Karpas-422 (cell line): ENCODE results near the gene RAB11FIP3. TPM values are rescaled to one million over a fixed set of nuclear protein-coding genes. Genes with fewer than 3 reads are reported as not detected.
"Not testable (repeated sequence)": the region's sequence is repeated elsewhere in the genome, so short reads cannot be mapped to it uniquely, and the experiment has no call there.

ENCODE experiments used
- DNase-seq: peaks from one replicate; pipeline ENCODE4 v3.0.0-alpha.2; 2015
- H2AFZ ChIP-seq: fragments of 200-600 bp; sonication (generic); 2 replicates; pipeline ENCODE4 v1.6.1; 2014; ENCODE audit warnings: antibody characterized with exemption, low read length, mixed read lengths
- H3K27ac ChIP-seq: fragments of 200-600 bp; sonication (generic); 2 replicates; pipeline ENCODE4 v1.5.1; 2014; ENCODE audit warnings: mild to moderate bottlenecking, low read length, moderate library complexity
- H3K27me3 ChIP-seq: fragments of 200-600 bp; sonication (generic); 2 replicates; pipeline ENCODE4 v1.6.1; 2014; ENCODE audit warnings: low read length, mixed read lengths
- H3K36me3 ChIP-seq: fragments of 200-600 bp; sonication (generic); 2 replicates; pipeline ENCODE4 v1.6.1; 2014; ENCODE audit warnings: low read length, mixed read lengths; ENCODE audit not compliant: insufficient read depth
- H3K4me1 ChIP-seq: fragments of 200-600 bp; sonication (generic); 2 replicates; pipeline ENCODE4 v1.6.1; 2014; ENCODE audit warnings: mild to moderate bottlenecking, low read length, mixed read lengths
- H3K4me2 ChIP-seq: fragments of 200-600 bp; sonication (generic); 2 replicates; pipeline ENCODE4 v1.6.1; 2014; ENCODE audit warnings: low read length, low read depth, mild to moderate bottlenecking; ENCODE audit not compliant: poor library complexity, severe bottlenecking
- H3K4me3 ChIP-seq: fragments of 200-600 bp; sonication (generic); 2 replicates; pipeline ENCODE4 v1.5.1; 2014; ENCODE audit warnings: mild to moderate bottlenecking, antibody characterized with exemption, low read length, mixed read lengths
- H3K79me2 ChIP-seq: fragments of 200-600 bp; sonication (generic); 2 replicates; pipeline ENCODE4 v1.6.1; 2014; ENCODE audit warnings: mild to moderate bottlenecking, low read length, mixed read lengths
- H3K9ac ChIP-seq: fragments of 200-600 bp; sonication (generic); 2 replicates; pipeline ENCODE4 v1.6.0; 2014; ENCODE audit warnings: low read length
- H3K9me2 ChIP-seq: fragments of 200-600 bp; sonication (generic), shearing (Covaris generic); replicated peaks from 2 replicates; pipeline ENCODE4 v1.6.0; 2014; ENCODE audit warnings: mild to moderate bottlenecking, low read length, moderate library complexity; ENCODE audit not compliant: insufficient read depth
- H3K9me3 ChIP-seq: fragments of 300-700, 200-600 bp; sonication (generic); 2 replicates; pipeline ENCODE4 v1.6.1; 2014; ENCODE audit warnings: low read length, mixed read lengths
- H4K20me1 ChIP-seq: fragments of 200-600 bp; sonication (generic); 2 replicates; pipeline ENCODE4 v1.6.1; 2014; ENCODE audit warnings: mild to moderate bottlenecking, antibody characterized with exemption, low read length, low read depth; ENCODE audit not compliant: insufficient read depth
- total RNA-seq: library from RNA; depleted of rRNA; stranded (reverse); fragments of >200 nt; shearing (Covaris generic); gene quantifications from 2 replicates; pipeline ENCODE4 v1.2.3, GENCODE V29; 2014; ENCODE audit warnings: low replicate concordance

RAB11FIP3 gene
- total RNA-seq, 1 experiment from 2014 or later = 6.0 TPM

GRCh38 chr16:492211-492875 is 66.9 kb downstream of the RAB11FIP3 start:
- H3K9ac ChIP-seq = peak overlapping the region; percentile 67
- DNase-seq = peak; percentile 84
- H3K79me2 ChIP-seq = no peaks in the 10 kb centered on the region
- H2AFZ ChIP-seq = no peak overlapping the region
- peaks cover 7% of the 10 kb centered on the region; the same call in 1 of the 2 replicates for H4K20me1 ChIP-seq
- no peaks in the 10 kb centered on the region for H3K9me3 ChIP-seq
- no peaks in the 10 kb centered on the region for H3K9me2 ChIP-seq
- no peaks in the 10 kb centered on the region for H3K36me3 ChIP-seq
- no peaks in the 10 kb centered on the region for H3K27me3 ChIP-seq
- peaks cover 30% of the 10 kb centered on the region for H3K4me1 ChIP-seq
- H3K4me2 ChIP-seq = peak overlapping the region; percentile 61
- H3K4me3 ChIP-seq = peak overlapping the region; percentile 47; the same call in 1 of the 2 replicates
- H3K27ac ChIP-seq = peak overlapping the region; percentile 93

- H3K4me1 ChIP-seq = peaks cover 30% of the 10 kb centered on the region
- H3K27me3 ChIP-seq, H4K20me1 ChIP-seq, H3K27ac ChIP-seq, H3K9ac ChIP-seq, DNase-seq, H3K36me3 ChIP-seq, H3K79me2 ChIP-seq, H3K4me3 ChIP-seq, H3K9me2 ChIP-seq, H3K4me2 ChIP-seq, H3K9me3 ChIP-seq, H2AFZ ChIP-seq: not testable (repeated sequence)
Observed at GRCh38 chr16:494676-495075, 69.2 kb downstream of the RAB11FIP3 start.

- no peaks in the 10 kb centered on the region for H3K27me3 ChIP-seq
- no peak overlapping the region for H3K4me3 ChIP-seq
- no peaks in the 10 kb centered on the region for H3K36me3 ChIP-seq
- no peak overlapping the region for H3K9ac ChIP-seq
- H3K27ac ChIP-seq = no peak overlapping the region
- no peak overlapping the region for H2AFZ ChIP-seq
- H3K4me2 ChIP-seq = no peak overlapping the region
- peaks cover 7% of the 10 kb centered on the region; the same call in 1 of the 2 replicates for H4K20me1 ChIP-seq
- peaks cover 25% of the 10 kb centered on the region for H3K4me1 ChIP-seq
- DNase-seq = peak; percentile 72
- no peaks in the 10 kb centered on the region for H3K9me3 ChIP-seq
- H3K79me2 ChIP-seq = no peaks in the 10 kb centered on the region
- no peaks in the 10 kb centered on the region for H3K9me2 ChIP-seq
Observed at GRCh38 chr16:495127-495748, 69.8 kb downstream of the RAB11FIP3 start.

GRCh38 chr16:496097-496886 is 70.8 kb downstream of the RAB11FIP3 start:
- Histone ChIP-seq H4K20me1 (peaks cover 7% of the 10 kb centered on the region; the same call in 1 of the 2 replicates), H3K4me2 (no peak overlapping the region), H3K36me3 (no peaks in the 10 kb centered on the region), H3K4me1 (peaks cover 14% of the 10 kb centered on the region), H3K79me2 (no peaks in the 10 kb centered on the region), H3K9me3 (no peaks in the 10 kb centered on the region), H3K4me3 (no peak overlapping the region), H3K9ac (no peak overlapping the region), H3K27ac (no peak overlapping the region), H3K27me3 (no peaks in the 10 kb centered on the region), H3K9me2 (no peaks in the 10 kb centered on the region), H2AFZ (no peak overlapping the region)
- peak; percentile 19 for DNase-seq

GRCh38 chr16:497258-497657 is 71.8 kb downstream of the RAB11FIP3 start:
- no peaks in the 10 kb centered on the region for H3K36me3 ChIP-seq

GRCh38 chr16:499924-500323 is 74.5 kb downstream of the RAB11FIP3 start:
- Histone ChIP-seq H3K4me2 (no peak overlapping the region), H2AFZ (no peak overlapping the region), H3K9me3 (no peaks in the 10 kb centered on the region), H3K4me1 (no peaks in the 10 kb centered on the region), H3K4me3 (no peak overlapping the region), H3K36me3 (no peaks in the 10 kb centered on the region), H4K20me1 (0 out of 2 replicates have a peak, but pooled peaks cover 4% of the 10 kb centered on the region), H3K27me3 (no peaks in the 10 kb centered on the region), H3K27ac (no peak overlapping the region), H3K79me2 (no peaks in the 10 kb centered on the region), H3K9ac (no peak overlapping the region), H3K9me2 (no peaks in the 10 kb centered on the region)
- no peak for DNase-seq

More at GRCh38 chr16:497258-497657, 71.8 kb downstream of the RAB11FIP3 start:
- H3K4me3 ChIP-seq = no peak overlapping the region
- no peak overlapping the region for H3K27ac ChIP-seq
- no peaks in the 10 kb centered on the region for H3K9me2 ChIP-seq
- no peaks in the 10 kb centered on the region for H3K79me2 ChIP-seq
- H4K20me1 ChIP-seq = peaks cover 7% of the 10 kb centered on the region; the same call in 1 of the 2 replicates
- no peaks in the 10 kb centered on the region for H3K9me3 ChIP-seq
- DNase-seq = peak; percentile 35
- no peaks in the 10 kb centered on the region for H3K27me3 ChIP-seq
- H3K9ac ChIP-seq = no peak overlapping the region
- no peak overlapping the region for H3K4me2 ChIP-seq
- no peak overlapping the region for H2AFZ ChIP-seq
- H3K4me1 ChIP-seq = peaks cover 4% of the 10 kb centered on the region

- Histone ChIP-seq H3K9ac (no peak overlapping the region), H3K36me3 (no peaks in the 10 kb centered on the region), H3K27ac (no peak overlapping the region), H4K20me1 (0 out of 2 replicates have a peak, but pooled peaks cover 4% of the 10 kb centered on the region), H3K9me3 (no peaks in the 10 kb centered on the region), H3K27me3 (no peaks in the 10 kb centered on the region), H2AFZ (no peak overlapping the region), H3K9me2 (no peaks in the 10 kb centered on the region), H3K4me2 (no peak overlapping the region), H3K4me3 (no peak overlapping the region), H3K4me1 (no peaks in the 10 kb centered on the region), H3K79me2 (no peaks in the 10 kb centered on the region)
- DNase-seq = peak; percentile 38
Observed at GRCh38 chr16:500709-501108, 75.3 kb downstream of the RAB11FIP3 start.
